ENCODE data around the gene MCU.
"Not testable (repeated sequence)": the region's sequence is repeated elsewhere in the genome, so short reads cannot be mapped to it uniquely, and the experiment has no call there.

The MCU gene

DNA sequence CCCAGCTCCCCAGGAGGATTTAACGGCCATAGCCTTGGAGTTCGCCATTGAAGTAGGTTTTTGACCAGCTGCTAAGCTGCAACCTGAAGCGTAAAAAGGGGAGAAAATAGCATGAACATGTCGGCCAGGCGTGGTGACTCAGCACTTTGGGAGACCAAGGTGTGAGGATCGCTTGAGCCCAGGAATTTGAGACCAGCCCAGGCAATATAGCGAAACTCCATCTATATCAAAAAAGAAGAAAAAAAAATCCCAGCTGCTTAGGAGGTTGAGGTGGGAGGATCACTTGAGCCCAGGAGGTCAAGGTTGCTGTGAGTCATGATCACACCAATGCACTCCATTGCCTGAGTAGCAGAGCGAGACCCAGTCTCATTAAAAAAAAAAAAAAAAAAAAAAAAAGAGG is 32.2 kb upstream of the MCU start:
- Histone ChIP-seq H3K9me3 (ENCODE audit: control insufficient read depth in 5 of 5, low read length in 5 of 5) (no peaks in the 10 kb centered on the region), H3K4me1 (ENCODE audit: control insufficient read depth in 5 of 5, insufficient read depth in 5 of 5, low read length in 5 of 5) (no peaks in the 10 kb centered on the region)

DNA sequence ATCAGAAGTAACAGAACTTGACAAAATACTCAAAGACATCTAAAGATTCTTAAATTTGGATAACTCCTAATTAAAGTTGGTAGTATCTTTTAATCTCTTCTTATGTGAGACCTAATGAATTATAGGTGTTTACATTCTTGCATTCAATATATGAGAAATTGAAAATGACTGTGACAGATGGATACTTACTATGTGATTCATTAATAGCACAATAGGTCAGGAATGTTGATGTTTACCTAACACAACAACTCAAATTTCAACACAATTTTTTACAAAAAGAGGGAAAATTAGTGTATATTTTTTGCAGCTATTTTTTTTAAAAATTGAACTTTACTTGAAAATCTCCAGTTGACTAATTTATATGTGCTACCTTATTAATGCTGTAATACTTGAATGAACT is 31.7 kb upstream of the MCU start:
- no peaks in the 10 kb centered on the region for H3K27me3 ChIP-seq (ENCODE audit: control insufficient read depth in 5 of 5, insufficient read depth in 4 of 5, low read length in 5 of 5)
- H3K4me3 ChIP-seq (ENCODE audit: low read depth in 1 of 5, low read length in 5 of 5) = no peak overlapping the region
- no peaks in the 10 kb centered on the region for H3K36me3 ChIP-seq (ENCODE audit: control insufficient read depth in 5 of 5, insufficient read depth in 5 of 5, low read length in 5 of 5)
- H3K27ac ChIP-seq (ENCODE audit: low read depth, low read length) = no peak overlapping the region
- H3K9me3 ChIP-seq (ENCODE audit: control insufficient read depth in 5 of 5, low read length in 5 of 5) = no peaks in the 10 kb centered on the region
- H3K4me1 ChIP-seq (ENCODE audit: control insufficient read depth in 5 of 5, insufficient read depth in 5 of 5, low read length in 5 of 5) = no peaks in the 10 kb centered on the region
- no peak overlapping the region for H3K9ac ChIP-seq (ENCODE audit: low read length in 5 of 5)

More for the DNA sequence above, 32.2 kb upstream of the MCU start:
- H3K27ac ChIP-seq (ENCODE audit: low read depth, low read length) = no peak overlapping the region
- no peaks in the 10 kb centered on the region for H3K36me3 ChIP-seq (ENCODE audit: control insufficient read depth in 5 of 5, insufficient read depth in 5 of 5, low read length in 5 of 5)
- no peak overlapping the region for H3K4me3 ChIP-seq (ENCODE audit: low read depth in 1 of 5, low read length in 5 of 5)
- H3K27me3 ChIP-seq (ENCODE audit: control insufficient read depth in 5 of 5, insufficient read depth in 4 of 5, low read length in 5 of 5) = no peaks in the 10 kb centered on the region
- H3K9ac ChIP-seq (ENCODE audit: low read length in 5 of 5) = no peak overlapping the region

DNA sequence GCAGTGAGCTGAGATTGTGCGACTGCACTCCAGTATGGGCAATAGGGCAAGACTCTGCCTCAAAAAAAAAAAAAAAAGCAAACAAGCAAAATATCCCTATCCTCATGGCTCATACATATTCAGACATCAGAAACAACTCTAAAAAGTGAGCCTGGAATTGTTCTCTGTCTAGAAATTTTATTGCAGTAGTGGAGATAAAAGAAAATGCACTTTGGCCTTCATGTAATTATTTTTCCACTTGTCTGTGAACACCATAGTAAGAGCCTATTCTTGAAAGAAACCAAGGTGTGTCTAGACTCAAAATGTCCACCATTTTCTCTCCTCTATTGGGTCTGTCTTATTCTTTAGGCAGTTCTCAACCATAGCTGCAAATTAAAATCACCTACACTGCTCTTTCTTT is 30.5 kb upstream of the MCU start:
- no peak overlapping the region for H3K9ac ChIP-seq (ENCODE audit: low read length in 5 of 5)
- no peaks in the 10 kb centered on the region for H3K27me3 ChIP-seq (ENCODE audit: control insufficient read depth in 5 of 5, insufficient read depth in 4 of 5, low read length in 5 of 5)
- H3K4me3 ChIP-seq (ENCODE audit: low read depth in 1 of 5, low read length in 5 of 5) = no peak overlapping the region
- no peaks in the 10 kb centered on the region for H3K36me3 ChIP-seq (ENCODE audit: control insufficient read depth in 5 of 5, insufficient read depth in 5 of 5, low read length in 5 of 5)
- no peaks in the 10 kb centered on the region for H3K9me3 ChIP-seq (ENCODE audit: control insufficient read depth in 5 of 5, low read length in 5 of 5)
- H3K4me1 ChIP-seq (ENCODE audit: control insufficient read depth in 5 of 5, insufficient read depth in 5 of 5, low read length in 5 of 5) = no peaks in the 10 kb centered on the region
- H3K27ac ChIP-seq (ENCODE audit: low read depth, low read length) = no peak overlapping the region

- no peak overlapping the region for H3K9ac ChIP-seq (ENCODE audit: low read length in 5 of 5)
Observed at GRCh38 chr10:72663971-72664370, 28.0 kb upstream of the MCU start.

DNA sequence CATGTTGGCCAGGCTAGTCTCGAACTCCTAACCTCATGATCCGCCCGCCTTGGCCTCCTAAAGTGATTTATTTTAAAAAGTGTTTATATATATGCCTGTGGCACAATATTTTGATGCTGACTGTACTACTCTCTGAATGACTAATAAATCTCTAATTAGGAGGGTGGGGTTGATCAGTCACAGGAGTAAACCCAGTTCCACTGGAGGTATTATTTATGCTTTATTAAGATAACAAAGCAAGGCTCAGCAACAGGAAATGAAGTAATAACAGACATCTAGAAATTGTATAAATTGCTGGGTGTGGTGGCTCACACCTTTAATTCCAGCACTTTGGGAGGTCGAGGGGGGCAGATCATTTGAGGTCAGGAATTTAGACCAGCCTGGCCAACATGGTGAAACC is 26.0 kb upstream of the MCU start:
- Histone ChIP-seq H3K4me3 (ENCODE audit: low read depth in 1 of 5, low read length in 5 of 5) (no peak overlapping the region), H3K27me3 (ENCODE audit: control insufficient read depth in 5 of 5, insufficient read depth in 4 of 5, low read length in 5 of 5) (no peaks in the 10 kb centered on the region), H3K9me3 (ENCODE audit: control insufficient read depth in 5 of 5, low read length in 5 of 5) (no peaks in the 10 kb centered on the region), H3K27ac (ENCODE audit: low read depth, low read length) (no peak overlapping the region), H3K9ac (ENCODE audit: low read length in 5 of 5) (no peak overlapping the region), H3K4me1 (ENCODE audit: control insufficient read depth in 5 of 5, insufficient read depth in 5 of 5, low read length in 5 of 5) (no peaks in the 10 kb centered on the region), H3K36me3 (ENCODE audit: control insufficient read depth in 5 of 5, insufficient read depth in 5 of 5, low read length in 5 of 5) (no peaks in the 10 kb centered on the region)

More at GRCh38 chr10:72663971-72664370, 28.0 kb upstream of the MCU start:
- H3K27ac ChIP-seq (ENCODE audit: low read depth, low read length) = no peak overlapping the region
- no peaks in the 10 kb centered on the region for H3K9me3 ChIP-seq (ENCODE audit: control insufficient read depth in 5 of 5, low read length in 5 of 5)
- H3K4me3 ChIP-seq (ENCODE audit: low read depth in 1 of 5, low read length in 5 of 5) = no peak overlapping the region
- H3K36me3 ChIP-seq (ENCODE audit: control insufficient read depth in 5 of 5, insufficient read depth in 5 of 5, low read length in 5 of 5) = no peaks in the 10 kb centered on the region
- no peaks in the 10 kb centered on the region for H3K4me1 ChIP-seq (ENCODE audit: control insufficient read depth in 5 of 5, insufficient read depth in 5 of 5, low read length in 5 of 5)
- H3K27me3 ChIP-seq (ENCODE audit: control insufficient read depth in 5 of 5, insufficient read depth in 4 of 5, low read length in 5 of 5) = no peaks in the 10 kb centered on the region

- Histone ChIP-seq H3K27me3 (ENCODE audit: control insufficient read depth in 5 of 5, insufficient read depth in 4 of 5, low read length in 5 of 5) (no peaks in the 10 kb centered on the region), H3K27ac (ENCODE audit: low read depth, low read length) (no peak overlapping the region), H3K4me3 (ENCODE audit: low read depth in 1 of 5, low read length in 5 of 5) (no peak overlapping the region), H3K9ac (ENCODE audit: low read length in 5 of 5) (no peak overlapping the region), H3K9me3 (ENCODE audit: control insufficient read depth in 5 of 5, low read length in 5 of 5) (no peaks in the 10 kb centered on the region), H3K36me3 (ENCODE audit: control insufficient read depth in 5 of 5, insufficient read depth in 5 of 5, low read length in 5 of 5) (no peaks in the 10 kb centered on the region), H3K4me1 (ENCODE audit: control insufficient read depth in 5 of 5, insufficient read depth in 5 of 5, low read length in 5 of 5) (no peaks in the 10 kb centered on the region)
Observed at GRCh38 chr10:72667207-72667864, 24.6 kb upstream of the MCU start.

DNA sequence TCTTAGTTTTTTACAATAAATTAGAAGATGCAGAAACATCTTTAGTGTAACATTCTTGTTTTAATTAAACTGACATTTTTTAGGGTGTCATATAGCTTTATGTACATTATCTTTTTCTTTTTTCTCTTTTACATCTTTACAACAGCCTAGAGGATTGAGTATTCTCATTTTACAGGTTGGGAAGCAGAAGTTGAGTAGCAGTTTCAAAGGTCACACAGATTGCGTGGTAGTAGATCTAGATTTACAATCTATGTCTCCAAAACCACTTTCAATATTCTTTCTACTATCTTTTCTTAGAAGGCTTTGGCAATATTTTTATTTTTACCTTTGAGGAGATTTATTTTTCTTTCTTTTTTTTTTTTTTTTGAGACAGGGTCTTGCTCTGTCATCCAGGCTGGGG is 18.7 kb upstream of the MCU start:
- Histone ChIP-seq H3K9me3 (ENCODE audit: control insufficient read depth in 5 of 5, low read length in 5 of 5) (no peaks in the 10 kb centered on the region), H3K4me3 (ENCODE audit: low read depth in 1 of 5, low read length in 5 of 5) (no peak overlapping the region), H3K27me3 (ENCODE audit: control insufficient read depth in 5 of 5, insufficient read depth in 4 of 5, low read length in 5 of 5) (no peaks in the 10 kb centered on the region), H3K27ac (ENCODE audit: low read depth, low read length) (no peak overlapping the region), H3K36me3 (ENCODE audit: control insufficient read depth in 5 of 5, insufficient read depth in 5 of 5, low read length in 5 of 5) (no peaks in the 10 kb centered on the region), H3K9ac (ENCODE audit: low read length in 5 of 5) (no peak overlapping the region), H3K4me1 (ENCODE audit: control insufficient read depth in 5 of 5, insufficient read depth in 5 of 5, low read length in 5 of 5) (peaks cover 0 to 3% (median 0%) of the 10 kb centered on the region in 5 donors)

- H3K36me3 ChIP-seq (ENCODE audit: control insufficient read depth in 5 of 5, insufficient read depth in 5 of 5, low read length in 5 of 5); H3K27me3 ChIP-seq (ENCODE audit: control insufficient read depth in 5 of 5, insufficient read depth in 4 of 5, low read length in 5 of 5); H3K27ac ChIP-seq (ENCODE audit: low read depth, low read length); H3K4me1 ChIP-seq (ENCODE audit: control insufficient read depth in 5 of 5, insufficient read depth in 5 of 5, low read length in 5 of 5); H3K9me3 ChIP-seq (ENCODE audit: control insufficient read depth in 5 of 5, low read length in 5 of 5); H3K4me3 ChIP-seq (ENCODE audit: low read depth in 1 of 5, low read length in 5 of 5); H3K9ac ChIP-seq (ENCODE audit: low read length in 5 of 5): not testable (repeated sequence)
Observed at GRCh38 chr10:72674174-72674573, 17.8 kb upstream of the MCU start.

DNA sequence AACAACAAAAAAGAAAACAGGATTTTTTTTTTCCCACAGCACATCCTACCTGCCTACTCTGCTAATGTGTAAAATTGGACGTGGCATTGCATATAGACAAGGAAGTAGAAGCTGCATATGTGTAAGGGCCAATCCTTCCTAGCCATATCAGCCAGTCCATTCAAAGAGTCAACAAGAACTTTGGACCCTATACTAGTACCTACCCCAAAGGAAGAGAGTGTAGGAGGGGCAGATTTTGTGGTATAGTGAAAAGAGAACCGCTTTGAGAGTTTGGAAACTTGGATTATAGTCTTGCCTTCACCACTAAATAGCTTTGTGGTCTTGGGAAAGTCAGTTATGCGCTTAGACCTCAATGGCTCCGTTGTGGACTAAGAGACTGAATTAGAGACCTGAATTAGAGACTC is 12.1 kb upstream of the MCU start:
- H3K4me3 ChIP-seq (ENCODE audit: low read depth in 1 of 5, low read length in 5 of 5) = no peak overlapping the region
- H3K36me3 ChIP-seq (ENCODE audit: control insufficient read depth in 5 of 5, insufficient read depth in 5 of 5, low read length in 5 of 5) = no peaks in the 10 kb centered on the region
- H3K27ac ChIP-seq (ENCODE audit: low read depth, low read length) = no peak overlapping the region
- H3K9ac ChIP-seq (ENCODE audit: low read length in 5 of 5) = no peak overlapping the region
- peaks cover 0 to 3% (median 0%) of the 10 kb centered on the region in 5 donors for H3K4me1 ChIP-seq (ENCODE audit: control insufficient read depth in 5 of 5, insufficient read depth in 5 of 5, low read length in 5 of 5)
- H3K27me3 ChIP-seq (ENCODE audit: control insufficient read depth in 5 of 5, insufficient read depth in 4 of 5, low read length in 5 of 5) = no peaks in the 10 kb centered on the region
- no peaks in the 10 kb centered on the region for H3K9me3 ChIP-seq (ENCODE audit: control insufficient read depth in 5 of 5, low read length in 5 of 5)

DNA sequence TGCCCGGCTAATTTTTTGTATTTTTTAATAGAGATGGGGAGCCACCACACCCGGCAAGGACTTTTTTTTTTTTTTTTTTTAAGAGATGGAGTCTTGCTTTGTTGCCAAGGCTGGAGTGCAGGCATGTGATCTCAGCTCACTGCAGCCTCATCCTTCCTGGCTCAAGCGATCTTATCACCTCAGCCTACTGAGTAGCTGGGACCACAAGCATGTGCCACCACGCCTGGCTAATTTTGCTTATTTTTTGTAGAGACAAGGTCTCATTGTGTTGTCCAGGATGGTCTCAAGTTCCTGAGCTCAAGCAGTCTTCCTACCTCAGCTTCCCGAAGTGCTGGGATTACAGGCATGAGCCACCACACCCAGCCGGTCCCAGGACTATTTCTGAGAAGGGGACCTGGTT is 9.3 kb upstream of the MCU start:
- Histone ChIP-seq H3K9ac (ENCODE audit: low read length in 5 of 5) (no peak overlapping the region), H3K36me3 (ENCODE audit: control insufficient read depth in 5 of 5, insufficient read depth in 5 of 5, low read length in 5 of 5) (no peaks in the 10 kb centered on the region), H3K4me1 (ENCODE audit: control insufficient read depth in 5 of 5, insufficient read depth in 5 of 5, low read length in 5 of 5) (no peaks in the 10 kb centered on the region), H3K27me3 (ENCODE audit: control insufficient read depth in 5 of 5, insufficient read depth in 4 of 5, low read length in 5 of 5) (no peaks in the 10 kb centered on the region), H3K9me3 (ENCODE audit: control insufficient read depth in 5 of 5, low read length in 5 of 5) (no peaks in the 10 kb centered on the region), H3K4me3 (ENCODE audit: low read depth in 1 of 5, low read length in 5 of 5) (no peak overlapping the region), H3K27ac (ENCODE audit: low read depth, low read length) (no peak overlapping the region)
